Measurements from ENCODE around the gene BABAM2. TPM values are rescaled to one million over a fixed set of nuclear protein-coding genes. Genes with fewer than 3 reads are reported as not detected.
A peak's percentile ranks its signal among the peaks of the same experiment; 100 is the strongest.

The BABAM2 gene
- total and polyA plus RNA-seq, 4 donors: 28.1 to 40.4 (median 37.0) TPM

DNA sequence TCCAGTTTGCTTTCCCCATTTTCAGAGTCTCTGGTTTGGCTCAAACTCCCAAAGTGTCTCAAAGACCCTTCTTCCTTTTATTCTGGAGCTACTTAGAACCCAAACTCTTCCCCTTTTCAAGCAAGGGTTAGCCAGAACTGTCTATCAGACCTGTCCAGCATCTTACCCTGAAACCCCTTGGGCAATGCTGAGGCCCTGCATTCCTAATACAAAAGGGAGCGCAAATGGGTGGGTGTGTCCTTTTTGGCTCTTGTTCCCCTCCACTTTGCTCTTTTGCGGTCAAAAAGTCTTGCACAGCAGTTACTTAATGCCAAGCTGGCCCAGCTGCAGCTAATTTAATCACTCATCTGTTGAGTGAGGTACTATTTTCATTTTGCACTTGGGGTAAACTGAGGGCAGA is 270.9 kb downstream of the BABAM2 start:
- WGBS (ENCODE audit: insufficient coverage): 83% methylated on average over 1 of the region's 2 CpGs
- no peak for DNase-seq (ENCODE audit: low read depth in 4 of 6, low spot score in 6 of 6)
- Histone ChIP-seq H3K4me1 (ENCODE audit: control insufficient read depth, insufficient read depth, low read length) (peaks cover 3% of the 10 kb centered on the region), H3K27me3 (ENCODE audit: control insufficient read depth, insufficient read depth, low read length) (no peaks in the 10 kb centered on the region), H3K36me3 (ENCODE audit: control insufficient read depth, insufficient read depth, low read length) (no peaks in the 10 kb centered on the region), H3K4me3 (ENCODE audit: low read depth, low read length) (no peak overlapping the region), H3K27ac (ENCODE audit: low read depth, low read length) (no peak overlapping the region), H3K9me3 (ENCODE audit: control insufficient read depth, insufficient read depth, low read length) (no peaks in the 10 kb centered on the region)

DNA sequence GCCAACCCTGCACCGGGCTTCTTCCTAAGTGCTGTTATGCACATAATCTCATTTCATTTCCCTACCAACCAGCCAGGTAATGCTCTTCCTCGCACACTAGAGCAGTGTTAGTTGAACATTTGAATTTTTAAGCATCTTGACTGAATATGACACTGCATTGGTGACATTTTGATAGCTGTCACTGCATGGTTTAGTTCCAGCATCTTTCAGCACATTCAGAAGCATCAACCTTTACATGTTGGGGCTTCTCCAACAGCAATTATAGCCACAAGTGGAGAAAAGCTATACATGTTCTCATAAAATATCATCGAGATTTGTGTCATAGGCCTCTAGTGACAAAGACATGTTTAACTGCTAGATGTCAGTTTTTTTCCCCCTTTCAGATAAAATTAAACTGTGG is 272.0 kb downstream of the BABAM2 start:
- no peaks in the 10 kb centered on the region for H3K27me3 ChIP-seq (ENCODE audit: control insufficient read depth, insufficient read depth, low read length)
- peak in 1 of 6 donors; percentile 66 for DNase-seq (ENCODE audit: low read depth in 4 of 6, low spot score in 6 of 6)
- no CpG with 5 or more reads among the region's 3 CpGs for WGBS (ENCODE audit: insufficient coverage)

DNA sequence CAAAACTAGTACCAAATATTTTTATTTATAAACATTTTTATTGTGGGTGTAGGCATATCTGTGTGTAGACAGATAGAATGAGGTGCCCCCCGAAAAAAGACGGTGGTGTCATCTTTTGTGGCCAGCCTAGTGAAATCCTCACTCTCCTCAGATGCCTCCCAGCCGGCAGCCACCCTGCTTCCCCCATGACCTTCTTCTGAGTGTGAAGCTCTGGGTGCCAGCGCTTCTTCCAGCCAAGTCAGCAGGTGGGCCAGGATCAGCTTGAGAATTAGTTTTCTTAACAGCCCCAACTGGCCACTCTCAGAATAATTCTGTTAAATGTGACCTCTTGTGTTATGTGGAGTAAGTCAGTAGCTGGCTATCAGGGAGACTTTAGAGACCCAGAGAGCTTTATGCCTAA is 272.5 kb downstream of the BABAM2 start:
- DNase-seq (ENCODE audit: low read depth in 4 of 6, low spot score in 6 of 6): no peak
- Histone ChIP-seq H3K27ac (ENCODE audit: low read depth, low read length) (no peak overlapping the region), H3K4me1 (ENCODE audit: control insufficient read depth, insufficient read depth, low read length) (peaks cover 3% of the 10 kb centered on the region), H3K4me3 (ENCODE audit: low read depth, low read length) (no peak overlapping the region), H3K9me3 (ENCODE audit: control insufficient read depth, insufficient read depth, low read length) (no peaks in the 10 kb centered on the region), H3K36me3 (ENCODE audit: control insufficient read depth, insufficient read depth, low read length) (no peaks in the 10 kb centered on the region), H3K27me3 (ENCODE audit: control insufficient read depth, insufficient read depth, low read length) (no peaks in the 10 kb centered on the region)
- WGBS (ENCODE audit: insufficient coverage): 86% methylated on average over 3 of the region's 4 CpGs

More for the DNA sequence above, 272.0 kb downstream of the BABAM2 start:
- Histone ChIP-seq H3K4me1 (ENCODE audit: control insufficient read depth, insufficient read depth, low read length) (peaks cover 3% of the 10 kb centered on the region), H3K9me3 (ENCODE audit: control insufficient read depth, insufficient read depth, low read length) (no peaks in the 10 kb centered on the region), H3K4me3 (ENCODE audit: low read depth, low read length) (no peak overlapping the region), H3K36me3 (ENCODE audit: control insufficient read depth, insufficient read depth, low read length) (no peaks in the 10 kb centered on the region), H3K27ac (ENCODE audit: low read depth, low read length) (no peak overlapping the region)

DNA sequence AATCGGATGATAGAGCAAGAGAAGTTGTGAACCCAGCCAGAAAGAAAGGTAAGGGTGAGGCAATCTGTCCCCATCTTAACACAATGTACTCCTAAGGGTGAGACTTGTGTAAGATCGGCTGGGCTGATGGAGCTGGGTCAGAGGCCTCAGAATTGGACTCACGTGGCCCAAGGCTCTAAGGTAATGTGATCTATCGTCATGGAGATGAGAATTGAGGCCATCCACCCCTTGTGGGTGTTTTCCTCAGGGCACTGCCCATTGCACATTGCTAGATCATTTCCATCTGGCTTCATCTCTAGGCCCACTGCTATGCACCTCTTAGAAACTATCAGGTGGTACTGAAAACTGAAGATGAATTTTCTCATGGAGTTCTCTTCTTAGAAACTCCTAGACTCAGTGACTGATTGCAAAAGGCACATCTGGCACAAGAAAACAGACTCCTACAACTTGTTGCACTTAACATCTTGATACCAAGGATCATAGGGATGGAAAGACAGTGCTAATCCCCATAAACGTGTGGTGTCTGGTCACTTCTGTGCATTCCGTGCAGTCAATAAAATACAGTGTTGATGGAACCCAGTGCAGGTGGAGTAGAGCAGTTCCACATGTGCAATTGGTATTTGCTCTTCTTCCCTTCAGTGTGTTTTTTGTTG is 273.2 kb downstream of the BABAM2 start:
- Histone ChIP-seq H3K36me3 (ENCODE audit: control insufficient read depth, insufficient read depth, low read length) (no peaks in the 10 kb centered on the region), H3K4me1 (ENCODE audit: control insufficient read depth, insufficient read depth, low read length) (peaks cover 3% of the 10 kb centered on the region), H3K4me3 (ENCODE audit: low read depth, low read length) (no peak overlapping the region), H3K27ac (ENCODE audit: low read depth, low read length) (no peak overlapping the region), H3K9me3 (ENCODE audit: control insufficient read depth, insufficient read depth, low read length) (no peaks in the 10 kb centered on the region), H3K27me3 (ENCODE audit: control insufficient read depth, insufficient read depth, low read length) (no peaks in the 10 kb centered on the region)
- 94% methylated on average over 4 of the region's 6 CpGs for WGBS (ENCODE audit: insufficient coverage)
- DNase-seq (ENCODE audit: low read depth in 4 of 6, low spot score in 6 of 6): no peak

DNA sequence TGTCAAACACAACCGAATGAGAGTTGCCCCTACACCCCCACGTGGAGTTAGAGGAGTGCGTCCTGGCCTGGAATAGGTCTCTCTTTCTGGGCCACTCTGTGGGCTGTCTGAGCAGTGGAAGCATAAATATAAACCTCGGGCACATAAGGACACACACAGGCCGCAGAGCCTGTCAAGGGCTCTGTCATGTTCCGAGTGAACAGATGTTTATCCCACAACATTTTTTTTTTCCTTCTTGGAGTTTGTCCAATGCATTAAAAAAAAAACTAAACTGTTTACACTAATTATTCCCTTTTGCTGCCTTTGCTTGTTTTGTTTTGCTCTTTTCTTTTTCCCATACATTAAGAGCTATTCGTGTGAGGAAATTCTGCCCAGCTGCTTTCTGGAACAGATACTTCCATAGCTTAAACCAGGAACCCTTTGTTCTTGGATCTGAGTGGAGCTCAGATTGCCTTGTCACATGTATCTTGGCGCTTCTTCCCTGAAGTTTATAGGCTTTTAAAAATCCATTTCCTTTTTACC is 273.8 kb downstream of the BABAM2 start:
- peaks cover 3% of the 10 kb centered on the region for H3K4me1 ChIP-seq (ENCODE audit: control insufficient read depth, insufficient read depth, low read length)
- WGBS (ENCODE audit: insufficient coverage): 29% methylated on average over 4 of the region's 8 CpGs
- peak in 2 of 6 donors; percentile 61 to 63 for DNase-seq (ENCODE audit: low read depth in 4 of 6, low spot score in 6 of 6)
- H3K27ac ChIP-seq (ENCODE audit: low read depth, low read length): no peak overlapping the region
- H3K36me3 ChIP-seq (ENCODE audit: control insufficient read depth, insufficient read depth, low read length): no peaks in the 10 kb centered on the region
- no peaks in the 10 kb centered on the region for H3K27me3 ChIP-seq (ENCODE audit: control insufficient read depth, insufficient read depth, low read length)
- no peak overlapping the region for H3K4me3 ChIP-seq (ENCODE audit: low read depth, low read length)
- no peaks in the 10 kb centered on the region for H3K9me3 ChIP-seq (ENCODE audit: control insufficient read depth, insufficient read depth, low read length)

DNA sequence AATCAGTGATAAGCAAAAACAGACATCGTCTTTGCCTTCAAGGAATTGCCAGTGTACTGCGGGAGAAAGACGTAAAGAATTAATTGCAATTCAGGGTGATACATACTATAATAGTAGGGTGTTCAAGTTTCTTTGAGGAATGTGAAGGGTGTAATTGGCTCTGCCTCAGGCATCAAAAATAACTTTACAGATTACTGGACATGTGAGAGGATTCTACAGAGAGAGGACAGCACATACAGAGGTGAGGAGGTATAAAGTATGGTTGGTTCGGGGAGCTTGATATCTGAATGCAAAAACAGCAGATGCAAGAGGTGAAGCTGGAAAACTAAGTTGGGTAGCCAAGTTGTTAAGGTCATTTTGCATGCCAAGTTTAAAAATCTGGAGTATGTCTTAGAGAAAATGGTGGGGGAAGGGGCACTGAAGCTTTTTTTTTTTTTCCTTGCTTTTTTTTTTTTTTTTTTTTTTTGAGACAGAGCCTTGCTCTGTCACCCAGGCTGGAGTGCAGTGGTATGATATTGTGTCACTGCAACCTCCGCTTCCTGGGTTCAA is 274.6 kb downstream of the BABAM2 start:
- peaks cover 3% of the 10 kb centered on the region for H3K4me1 ChIP-seq (ENCODE audit: control insufficient read depth, insufficient read depth, low read length)
- no peak overlapping the region for H3K27ac ChIP-seq (ENCODE audit: low read depth, low read length)
- 100% methylated on average over 2 of the region's 5 CpGs for WGBS (ENCODE audit: insufficient coverage)
- H3K4me3 ChIP-seq (ENCODE audit: low read depth, low read length): no peak overlapping the region
- no peaks in the 10 kb centered on the region for H3K9me3 ChIP-seq (ENCODE audit: control insufficient read depth, insufficient read depth, low read length)
- H3K36me3 ChIP-seq (ENCODE audit: control insufficient read depth, insufficient read depth, low read length): no peaks in the 10 kb centered on the region
- DNase-seq (ENCODE audit: low read depth in 4 of 6, low spot score in 6 of 6): no peak
- H3K27me3 ChIP-seq (ENCODE audit: control insufficient read depth, insufficient read depth, low read length): no peaks in the 10 kb centered on the region

DNA sequence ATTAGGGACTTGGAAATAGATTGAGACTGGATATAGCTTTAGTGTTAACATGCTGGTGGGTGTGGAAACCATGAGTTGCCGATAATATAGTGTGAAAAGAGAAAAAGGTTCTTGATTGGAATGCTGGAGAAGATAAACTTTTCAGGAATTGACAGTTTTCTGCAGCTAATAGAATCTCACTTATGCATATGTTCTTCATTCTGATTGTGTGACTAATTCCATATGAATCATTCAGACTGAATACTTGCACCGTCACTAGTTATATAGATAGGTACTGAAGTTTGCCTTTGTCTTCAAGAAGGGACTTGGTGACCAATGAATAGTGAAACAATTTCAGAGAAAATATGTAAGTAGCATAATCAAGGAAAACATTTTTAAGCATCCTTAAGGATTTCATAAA is 276.4 kb downstream of the BABAM2 start:
- Histone ChIP-seq H3K4me1 (ENCODE audit: control insufficient read depth, insufficient read depth, low read length) (peaks cover 3% of the 10 kb centered on the region), H3K4me3 (ENCODE audit: low read depth, low read length) (no peak overlapping the region), H3K9me3 (ENCODE audit: control insufficient read depth, insufficient read depth, low read length) (no peaks in the 10 kb centered on the region), H3K27ac (ENCODE audit: low read depth, low read length) (no peak overlapping the region), H3K36me3 (ENCODE audit: control insufficient read depth, insufficient read depth, low read length) (no peaks in the 10 kb centered on the region), H3K27me3 (ENCODE audit: control insufficient read depth, insufficient read depth, low read length) (no peaks in the 10 kb centered on the region)
- no peak for DNase-seq (ENCODE audit: low read depth in 4 of 6, low spot score in 6 of 6)
- WGBS (ENCODE audit: insufficient coverage): no CpG with 5 or more reads among the region's 2 CpGs

DNA sequence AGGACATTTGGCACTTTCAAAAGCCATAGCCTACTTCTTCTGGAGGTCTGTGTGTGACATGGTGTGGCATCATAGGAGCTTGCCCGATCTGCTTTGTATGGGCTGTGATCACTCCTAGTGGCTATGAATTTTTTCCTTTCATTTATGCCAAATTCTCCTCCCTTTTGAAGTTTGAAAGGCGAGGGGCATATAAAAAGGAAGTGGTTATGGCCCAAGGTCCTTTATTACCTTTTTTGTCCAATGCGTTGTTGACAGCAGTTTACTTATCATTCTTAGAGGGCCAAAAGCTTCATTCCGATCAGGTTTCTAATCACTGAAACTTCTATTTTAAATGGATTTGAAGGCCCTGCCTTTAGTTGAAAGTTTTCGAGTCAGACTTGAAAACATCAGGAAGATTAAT is 277.8 kb downstream of the BABAM2 start:
- no peaks in the 10 kb centered on the region for H3K9me3 ChIP-seq (ENCODE audit: control insufficient read depth, insufficient read depth, low read length)
- H3K36me3 ChIP-seq (ENCODE audit: control insufficient read depth, insufficient read depth, low read length): no peaks in the 10 kb centered on the region
- peaks cover 3% of the 10 kb centered on the region for H3K4me1 ChIP-seq (ENCODE audit: control insufficient read depth, insufficient read depth, low read length)
- DNase-seq (ENCODE audit: low read depth in 4 of 6, low spot score in 6 of 6): no peak
- no peak overlapping the region for H3K27ac ChIP-seq (ENCODE audit: low read depth, low read length)
- no peaks in the 10 kb centered on the region for H3K27me3 ChIP-seq (ENCODE audit: control insufficient read depth, insufficient read depth, low read length)
- 57% methylated on average over 2 of the region's 5 CpGs for WGBS (ENCODE audit: insufficient coverage)
- no peak overlapping the region for H3K4me3 ChIP-seq (ENCODE audit: low read depth, low read length)

DNA sequence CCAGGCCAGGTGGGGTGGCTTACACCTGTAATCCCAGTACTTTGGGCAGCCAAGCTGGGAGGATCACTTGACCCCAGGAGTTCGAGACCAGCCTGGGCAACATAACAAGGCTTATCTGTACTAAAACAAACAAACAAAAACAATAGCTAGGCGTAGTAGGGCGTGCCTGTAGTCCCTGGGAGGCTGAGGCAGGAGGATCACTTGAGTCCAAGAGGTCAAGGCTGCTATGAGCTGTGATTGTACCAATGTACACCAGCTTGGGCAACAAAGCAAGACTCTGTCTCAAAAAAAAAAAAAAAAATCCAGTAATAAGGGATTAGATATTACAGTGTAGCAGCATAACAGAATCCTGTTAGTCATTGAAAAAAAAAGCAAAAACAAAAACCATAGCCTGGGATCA is 279.0 kb downstream of the BABAM2 start:
- no CpG with 5 or more reads among the region's 3 CpGs for WGBS (ENCODE audit: insufficient coverage)
- no peak overlapping the region for H3K27ac ChIP-seq (ENCODE audit: low read depth, low read length)
- no peaks in the 10 kb centered on the region for H3K9me3 ChIP-seq (ENCODE audit: control insufficient read depth, insufficient read depth, low read length)
- no peak for DNase-seq (ENCODE audit: low read depth in 4 of 6, low spot score in 6 of 6)
- no peaks in the 10 kb centered on the region for H3K4me1 ChIP-seq (ENCODE audit: control insufficient read depth, insufficient read depth, low read length)
- H3K4me3 ChIP-seq (ENCODE audit: low read depth, low read length): no peak overlapping the region
- H3K27me3 ChIP-seq (ENCODE audit: control insufficient read depth, insufficient read depth, low read length): no peaks in the 10 kb centered on the region
- no peaks in the 10 kb centered on the region for H3K36me3 ChIP-seq (ENCODE audit: control insufficient read depth, insufficient read depth, low read length)
